Measurements from ENCODE around the gene NHS.

The NHS gene

GRCh38 chrX:17669891-17670290 lies 294.9 kb downstream of the NHS start:
- Histone ChIP-seq H3K36me3 (ENCODE audit: insufficient read depth, low read length) (no peaks in the 10 kb centered on the region), H2AFZ (ENCODE audit: low read depth, low read length) (no peak overlapping the region), H3K79me2 (ENCODE audit: insufficient read depth, low read length) (no peaks in the 10 kb centered on the region), H3K4me1 (ENCODE audit: insufficient read depth, low read length) (no peaks in the 10 kb centered on the region), H3K4me3 (ENCODE audit: low read depth in 1 of 2, low read length in 2 of 2) (no peak overlapping the region), H3K9ac (ENCODE audit: low read depth, low read length) (no peak overlapping the region), H3K27ac (ENCODE audit: low read length) (no peak overlapping the region), H3K4me2 (ENCODE audit: insufficient read depth, low read length) (no peak overlapping the region), H4K20me1 (ENCODE audit: insufficient read depth, low read length) (no peaks in the 10 kb centered on the region), H3K27me3 (ENCODE audit: insufficient read depth, low read length, poor library complexity) (no peaks in the 10 kb centered on the region), H3K9me3 (ENCODE audit: insufficient read depth, low read length, severe bottlenecking) (no peaks in the 10 kb centered on the region)
- DNase-seq (no peak), ATAC-seq (ENCODE audit: insufficient read depth, low read depth) (no peak)
- TF ChIP-seq CTCF (IDR thresholded peaks at IDR 0.05; ENCODE audit: borderline replicate concordance, extremely low read depth, low read length, poor library complexity, severe bottlenecking) (no peak), EZH2 (IDR thresholded peaks at IDR 0.05; ENCODE audit: borderline replicate concordance, low read depth, low read length, severe bottlenecking) (no peak)

- H3K27ac ChIP-seq (ENCODE audit: low read length): no peak overlapping the region
- no peak overlapping the region for H2AFZ ChIP-seq (ENCODE audit: low read depth, low read length)
- no peaks in the 10 kb centered on the region for H4K20me1 ChIP-seq (ENCODE audit: insufficient read depth, low read length)
- no peaks in the 10 kb centered on the region for H3K4me1 ChIP-seq (ENCODE audit: insufficient read depth, low read length)
- H3K9me3 ChIP-seq (ENCODE audit: insufficient read depth, low read length, severe bottlenecking): no peaks in the 10 kb centered on the region
- H3K4me3 ChIP-seq (ENCODE audit: low read depth in 1 of 2, low read length in 2 of 2): no peak overlapping the region
- no peaks in the 10 kb centered on the region for H3K27me3 ChIP-seq (ENCODE audit: insufficient read depth, low read length, poor library complexity)
- DNase-seq: no peak
- H3K9ac ChIP-seq (ENCODE audit: low read depth, low read length): no peak overlapping the region
- no peak overlapping the region for H3K4me2 ChIP-seq (ENCODE audit: insufficient read depth, low read length)
- H3K36me3 ChIP-seq (ENCODE audit: insufficient read depth, low read length): no peaks in the 10 kb centered on the region
- no peaks in the 10 kb centered on the region for H3K79me2 ChIP-seq (ENCODE audit: insufficient read depth, low read length)
- no peak for TF ChIP-seq EZH2 (IDR thresholded peaks at IDR 0.05; ENCODE audit: borderline replicate concordance, low read depth, low read length, severe bottlenecking)
- no peak for TF ChIP-seq CTCF (IDR thresholded peaks at IDR 0.05; ENCODE audit: borderline replicate concordance, extremely low read depth, low read length, poor library complexity, severe bottlenecking)
- no peak for ATAC-seq (ENCODE audit: insufficient read depth, low read depth)
These were observed 295.9 kb downstream of the NHS start for GRCh38 chrX:17670874-17671273.

- H2AFZ ChIP-seq (ENCODE audit: low read depth, low read length): no peak overlapping the region
- no peak overlapping the region for H3K4me3 ChIP-seq (ENCODE audit: low read depth in 1 of 2, low read length in 2 of 2)
- no peak overlapping the region for H3K4me2 ChIP-seq (ENCODE audit: insufficient read depth, low read length)
- no peaks in the 10 kb centered on the region for H3K27me3 ChIP-seq (ENCODE audit: insufficient read depth, low read length, poor library complexity)
- TF ChIP-seq CTCF (IDR thresholded peaks at IDR 0.05; ENCODE audit: borderline replicate concordance, extremely low read depth, low read length, poor library complexity, severe bottlenecking): no peak
- TF ChIP-seq EZH2 (IDR thresholded peaks at IDR 0.05; ENCODE audit: borderline replicate concordance, low read depth, low read length, severe bottlenecking): no peak
- H3K79me2 ChIP-seq (ENCODE audit: insufficient read depth, low read length): no peaks in the 10 kb centered on the region
- no peaks in the 10 kb centered on the region for H3K36me3 ChIP-seq (ENCODE audit: insufficient read depth, low read length)
- DNase-seq (no peak), ATAC-seq (ENCODE audit: insufficient read depth, low read depth) (no peak)
- H4K20me1 ChIP-seq (ENCODE audit: insufficient read depth, low read length): no peaks in the 10 kb centered on the region
- no peak overlapping the region for H3K27ac ChIP-seq (ENCODE audit: low read length)
- no peaks in the 10 kb centered on the region for H3K9me3 ChIP-seq (ENCODE audit: insufficient read depth, low read length, severe bottlenecking)
- no peak overlapping the region for H3K9ac ChIP-seq (ENCODE audit: low read depth, low read length)
- H3K4me1 ChIP-seq (ENCODE audit: insufficient read depth, low read length): no peaks in the 10 kb centered on the region
These were observed 299.6 kb downstream of the NHS start for GRCh38 chrX:17674601-17675000.

- no peaks in the 10 kb centered on the region for H3K4me1 ChIP-seq (ENCODE audit: insufficient read depth, low read length)
- no peaks in the 10 kb centered on the region for H3K36me3 ChIP-seq (ENCODE audit: insufficient read depth, low read length)
- H3K9me3 ChIP-seq (ENCODE audit: insufficient read depth, low read length, severe bottlenecking): no peaks in the 10 kb centered on the region
- no peak for TF ChIP-seq CTCF (IDR thresholded peaks at IDR 0.05; ENCODE audit: borderline replicate concordance, extremely low read depth, low read length, poor library complexity, severe bottlenecking)
- TF ChIP-seq EZH2 (IDR thresholded peaks at IDR 0.05; ENCODE audit: borderline replicate concordance, low read depth, low read length, severe bottlenecking): no peak
- no peaks in the 10 kb centered on the region for H3K79me2 ChIP-seq (ENCODE audit: insufficient read depth, low read length)
- no peak overlapping the region for H3K27ac ChIP-seq (ENCODE audit: low read length)
- no peak overlapping the region for H3K9ac ChIP-seq (ENCODE audit: low read depth, low read length)
- no peaks in the 10 kb centered on the region for H3K27me3 ChIP-seq (ENCODE audit: insufficient read depth, low read length, poor library complexity)
- DNase-seq (no peak), ATAC-seq (ENCODE audit: insufficient read depth, low read depth) (no peak)
- H4K20me1 ChIP-seq (ENCODE audit: insufficient read depth, low read length): no peaks in the 10 kb centered on the region
- no peak overlapping the region for H2AFZ ChIP-seq (ENCODE audit: low read depth, low read length)
- H3K4me3 ChIP-seq (ENCODE audit: low read depth in 1 of 2, low read length in 2 of 2): no peak overlapping the region
- H3K4me2 ChIP-seq (ENCODE audit: insufficient read depth, low read length): no peak overlapping the region
These were observed 304.3 kb downstream of the NHS start for GRCh38 chrX:17679261-17679660.
